Activated CD4-positive, alpha-beta T cell treated with anti-CD3 and anti-CD28 coated beads, Interleukin-2, amount 50 U/mL, for 48 hours (primary cell): ENCODE measurements around the gene RTL10.

ENCODE experiments used
- DNase-seq, 2 experiments: peaks; one replicate each; pipeline ENCODE4 v3.0.0-alpha.2; 2020

Gene RTL10

DNA sequence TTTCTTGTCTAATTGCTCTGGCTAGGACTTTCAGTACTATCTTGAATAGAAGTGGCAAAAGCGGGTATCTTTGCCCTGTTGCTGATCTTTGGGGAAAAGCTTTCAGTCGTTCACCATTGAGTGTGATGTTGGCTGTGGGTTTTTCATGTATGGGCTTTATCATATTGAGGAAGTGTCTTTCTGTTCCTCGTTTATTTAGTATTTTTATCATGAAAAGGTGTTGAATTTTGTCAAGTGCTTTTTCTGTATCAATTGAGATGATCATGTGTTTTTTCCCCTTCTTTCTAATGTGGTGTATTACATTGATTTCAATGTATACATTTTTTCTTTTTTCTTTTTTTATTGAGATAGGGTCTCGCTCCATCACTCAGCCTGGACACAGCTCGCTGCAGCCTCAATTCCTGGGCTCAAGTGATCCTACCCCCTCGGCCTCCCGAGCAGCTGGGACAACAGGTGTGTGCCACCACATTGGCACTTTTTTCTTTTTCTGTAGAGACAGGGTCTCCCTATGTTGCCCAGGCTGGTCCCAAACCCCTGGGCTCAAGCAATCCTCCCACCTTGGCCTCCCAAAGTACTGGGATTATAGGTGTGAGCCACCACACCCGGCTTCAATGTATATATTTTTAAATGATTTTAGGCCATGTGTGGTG, 5.3 kb upstream of the RTL10 start:
- no peak for DNase-seq

DNA sequence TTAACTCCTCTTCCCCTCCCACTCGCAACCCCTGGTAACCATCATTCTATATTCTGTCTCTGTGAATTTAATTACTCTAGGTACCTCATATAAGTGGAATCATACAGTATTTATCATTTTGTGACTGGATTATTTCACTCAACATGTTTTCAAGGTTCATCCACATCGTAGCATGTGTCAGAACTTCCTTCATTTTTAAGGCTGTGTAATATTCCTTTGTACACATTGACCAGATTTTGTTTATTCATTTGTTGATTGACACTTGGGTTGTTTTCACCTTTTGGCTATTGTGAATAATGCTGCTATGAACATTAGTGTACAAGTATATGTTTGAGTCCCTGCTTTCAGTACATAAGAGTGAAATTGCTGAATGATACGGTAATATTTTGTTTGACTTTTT, 2.7 kb upstream of the RTL10 start:
- DNase-seq = no peak

DNA sequence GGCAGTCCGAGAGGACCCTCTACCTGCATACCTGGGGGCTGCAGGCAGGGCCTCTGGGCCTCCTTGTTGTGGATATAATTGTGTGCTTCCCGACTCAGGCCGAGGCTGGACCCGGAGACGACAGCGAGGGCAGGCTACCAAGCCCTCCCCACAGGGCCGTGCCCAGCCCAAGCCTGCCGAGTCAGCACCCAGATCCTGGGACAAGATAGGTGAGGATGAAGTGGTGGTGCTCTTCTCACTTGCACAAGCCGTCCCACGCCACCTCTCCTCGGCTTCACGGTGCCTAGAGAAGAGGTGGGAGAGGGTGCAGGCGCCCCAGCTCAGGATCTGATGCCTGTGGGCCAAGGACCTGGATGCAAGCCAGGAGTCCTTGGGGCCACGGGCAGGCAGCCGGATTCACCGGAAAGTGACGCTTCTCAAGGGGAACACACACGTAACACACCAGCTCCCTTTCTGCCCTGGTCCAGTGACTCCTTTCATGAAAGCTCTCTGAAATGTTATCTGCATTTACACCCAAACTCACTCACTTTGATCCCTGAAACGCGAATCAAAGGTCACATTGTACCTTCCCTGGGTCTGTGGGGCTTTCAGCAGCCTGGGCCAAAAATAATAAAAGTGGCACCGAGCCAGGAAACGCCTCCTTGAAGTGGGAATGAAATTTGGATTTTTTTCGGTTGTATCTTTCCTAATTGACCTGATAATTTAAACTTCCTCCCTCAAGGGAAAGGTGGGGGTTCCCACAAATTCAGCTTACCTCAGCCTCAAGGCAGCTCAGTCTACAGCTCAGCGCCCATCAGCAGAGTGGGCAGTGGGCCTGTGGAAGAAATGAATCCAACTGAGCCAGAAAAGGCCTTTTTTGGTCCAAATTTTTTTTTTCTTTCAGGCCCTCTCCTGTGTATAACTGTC, 1.1 kb upstream of the RTL10 start:
- DNase-seq = peak; percentile 74 to 81

DNA sequence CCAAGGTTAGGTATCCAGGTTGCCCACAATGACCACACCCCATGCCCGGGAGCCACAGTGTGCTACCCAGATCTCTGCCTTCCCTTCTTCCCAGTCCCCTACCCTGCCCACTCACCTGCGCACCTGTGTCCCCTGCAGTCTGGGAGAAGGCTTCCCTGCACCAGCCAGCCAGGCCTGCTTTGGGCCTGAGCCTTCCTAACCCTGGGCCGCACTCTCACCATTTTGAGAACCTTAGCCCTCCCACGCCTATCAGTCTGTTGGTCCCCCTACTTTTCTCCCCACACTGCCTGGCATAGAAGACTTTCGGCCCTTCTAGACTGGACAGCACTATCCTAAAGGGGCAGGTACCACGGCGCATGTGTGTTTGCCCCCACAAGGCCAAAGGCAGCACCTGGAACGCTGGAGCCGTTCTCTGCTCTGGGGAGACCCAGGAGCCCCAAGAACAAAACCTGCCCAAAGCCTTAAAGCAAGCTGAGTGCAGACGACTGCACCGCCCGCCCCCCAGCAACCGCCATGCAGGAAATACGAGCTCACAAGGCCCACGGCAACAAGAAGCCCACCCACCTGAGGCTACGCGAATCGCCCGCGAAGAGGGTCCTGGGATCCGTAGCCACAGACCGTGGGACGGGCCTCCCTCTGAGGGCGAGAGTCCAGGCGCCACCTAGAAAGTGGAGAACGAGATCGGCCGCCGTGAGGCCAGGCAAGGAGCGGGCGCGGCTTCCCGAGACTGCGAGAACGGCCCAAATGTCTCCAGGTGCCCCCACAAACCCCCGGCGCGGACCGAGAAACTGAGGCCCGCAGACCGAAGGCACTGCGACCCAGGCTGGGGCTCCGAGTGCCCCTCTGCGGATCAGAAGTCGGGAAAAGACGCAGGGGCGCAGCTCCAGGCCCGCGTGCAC, 546 bp downstream of the RTL10 start:
- peak in 1 of 2 experiments; percentile 27 for DNase-seq

DNA sequence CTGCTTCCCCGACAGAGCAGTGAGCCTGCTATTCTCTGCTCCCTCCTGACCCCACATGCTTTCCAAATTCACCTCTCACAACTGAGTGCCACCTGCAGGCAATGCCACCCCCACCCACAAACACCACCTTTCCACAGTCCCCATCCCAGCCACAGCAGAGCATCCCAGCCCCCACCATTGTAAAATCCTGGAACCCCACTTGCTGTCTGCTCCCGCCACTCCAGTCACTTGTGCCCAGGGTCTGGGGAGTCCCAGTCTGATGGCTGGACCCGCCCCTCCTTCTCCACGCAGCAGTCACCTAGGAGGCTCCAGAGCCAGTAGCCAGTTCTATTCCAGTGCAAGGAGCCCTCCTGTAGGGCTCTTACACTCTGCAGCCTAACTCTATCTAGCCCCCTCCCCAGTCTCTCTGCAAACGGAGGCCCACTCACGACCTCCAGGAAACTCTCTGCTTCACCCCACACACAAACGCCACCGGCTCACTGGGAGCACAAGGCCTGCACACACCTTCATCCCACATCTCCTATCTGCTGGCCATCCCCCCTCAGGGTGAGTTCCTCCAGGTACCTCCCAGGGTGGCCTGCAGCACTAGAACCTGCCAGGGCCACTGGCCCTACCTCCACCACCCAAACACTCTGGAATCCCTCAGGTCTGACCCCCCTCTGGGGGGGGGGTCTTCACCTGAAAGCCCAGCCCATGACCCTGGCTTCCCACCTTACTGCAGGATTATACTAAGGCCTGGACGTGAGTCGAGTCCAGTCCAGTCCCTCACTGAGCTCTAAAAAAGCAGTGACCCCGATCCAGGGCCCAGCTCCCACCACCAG, 1.4 kb downstream of the RTL10 start:
- no peak for DNase-seq

DNA sequence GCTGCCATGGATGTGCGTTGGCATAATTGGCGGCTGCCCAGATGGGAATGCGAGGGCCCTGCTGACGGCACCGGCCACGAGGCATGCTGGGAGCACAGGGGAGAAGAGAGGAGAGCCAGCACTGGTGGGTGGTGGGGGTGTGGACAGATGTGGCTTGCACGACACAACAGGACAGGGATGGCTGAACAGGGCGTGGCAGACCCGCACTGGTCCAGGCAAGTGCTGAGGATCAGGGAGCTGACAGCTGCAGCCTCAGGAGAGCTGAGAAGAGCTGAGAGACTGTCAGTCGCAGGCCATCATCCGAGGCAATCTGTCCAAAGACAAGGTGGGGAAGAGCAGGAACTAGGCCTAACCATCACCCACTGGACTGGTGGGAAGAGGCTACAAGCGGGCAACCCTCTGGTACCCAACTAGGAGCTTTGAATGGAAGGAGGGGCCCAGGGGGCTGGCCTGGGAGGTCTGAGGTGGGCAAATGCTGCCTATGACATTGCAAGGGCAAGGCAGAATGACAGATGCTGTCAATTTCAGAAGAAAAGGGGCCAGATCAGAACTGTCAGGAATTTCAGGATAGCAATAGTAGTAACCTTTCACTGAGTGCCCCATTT, 2.4 kb downstream of the RTL10 start:
- DNase-seq = no peak

DNA sequence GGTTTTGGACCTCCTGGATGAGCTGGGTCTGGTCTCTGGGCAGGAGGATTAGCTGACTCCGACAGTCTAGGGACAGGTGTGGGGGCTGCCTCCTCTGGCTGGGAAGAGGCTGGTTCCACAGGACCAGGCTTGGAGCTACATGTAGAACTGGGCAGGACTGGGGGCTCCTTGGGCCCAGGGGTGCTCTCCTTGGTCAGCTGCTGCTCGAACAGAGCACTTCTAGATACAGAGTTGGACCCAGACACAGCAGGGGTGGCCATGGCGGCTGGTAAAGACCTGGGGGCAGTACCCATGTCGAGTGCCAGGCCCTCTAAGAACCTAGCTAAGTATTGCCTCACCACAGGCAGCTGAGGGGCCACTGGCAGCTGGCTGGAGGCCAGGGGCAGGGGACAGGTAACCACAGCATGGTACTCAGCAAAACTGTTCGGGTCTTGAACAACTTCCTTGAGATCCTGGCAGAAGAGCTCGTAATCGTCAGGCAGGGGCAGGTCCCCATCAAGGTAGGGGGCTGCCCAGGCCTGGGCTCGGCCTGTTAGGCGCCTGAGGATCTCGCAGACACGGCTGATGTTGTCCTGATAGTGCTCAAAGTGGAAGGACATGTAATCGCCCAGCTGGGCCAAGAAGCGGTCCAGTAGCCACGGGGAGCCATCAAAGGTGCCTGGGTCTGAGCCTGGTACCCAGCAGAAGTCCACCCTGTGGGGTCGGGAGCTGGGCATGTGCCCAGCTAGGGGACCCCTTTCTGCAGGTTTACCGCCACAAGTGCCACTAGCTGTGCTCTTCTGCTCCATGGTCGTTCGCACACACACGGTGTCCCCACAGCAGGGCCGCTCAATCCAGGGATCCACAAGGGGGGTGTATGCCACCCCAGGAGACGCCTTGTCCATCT, 3.1 kb downstream of the RTL10 start:
- DNase-seq = no peak

DNA sequence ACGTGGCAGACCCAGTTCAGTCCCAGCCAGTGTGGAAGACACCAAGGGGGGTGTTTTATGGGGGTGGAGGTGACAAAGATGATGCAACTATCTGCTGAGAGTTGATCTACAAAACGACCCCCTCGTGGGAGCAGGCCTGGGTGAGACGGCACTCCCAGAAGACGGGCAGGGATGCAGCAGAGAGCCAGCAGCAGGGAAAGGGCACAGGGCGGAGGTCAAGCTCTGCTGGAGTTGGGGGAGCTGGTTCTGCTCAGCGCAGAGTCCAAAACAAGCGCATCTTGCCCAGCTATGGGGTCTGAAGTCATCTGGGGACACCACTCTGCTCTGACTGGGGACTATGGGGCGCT, 3.9 kb downstream of the RTL10 start:
- DNase-seq = no peak

DNA sequence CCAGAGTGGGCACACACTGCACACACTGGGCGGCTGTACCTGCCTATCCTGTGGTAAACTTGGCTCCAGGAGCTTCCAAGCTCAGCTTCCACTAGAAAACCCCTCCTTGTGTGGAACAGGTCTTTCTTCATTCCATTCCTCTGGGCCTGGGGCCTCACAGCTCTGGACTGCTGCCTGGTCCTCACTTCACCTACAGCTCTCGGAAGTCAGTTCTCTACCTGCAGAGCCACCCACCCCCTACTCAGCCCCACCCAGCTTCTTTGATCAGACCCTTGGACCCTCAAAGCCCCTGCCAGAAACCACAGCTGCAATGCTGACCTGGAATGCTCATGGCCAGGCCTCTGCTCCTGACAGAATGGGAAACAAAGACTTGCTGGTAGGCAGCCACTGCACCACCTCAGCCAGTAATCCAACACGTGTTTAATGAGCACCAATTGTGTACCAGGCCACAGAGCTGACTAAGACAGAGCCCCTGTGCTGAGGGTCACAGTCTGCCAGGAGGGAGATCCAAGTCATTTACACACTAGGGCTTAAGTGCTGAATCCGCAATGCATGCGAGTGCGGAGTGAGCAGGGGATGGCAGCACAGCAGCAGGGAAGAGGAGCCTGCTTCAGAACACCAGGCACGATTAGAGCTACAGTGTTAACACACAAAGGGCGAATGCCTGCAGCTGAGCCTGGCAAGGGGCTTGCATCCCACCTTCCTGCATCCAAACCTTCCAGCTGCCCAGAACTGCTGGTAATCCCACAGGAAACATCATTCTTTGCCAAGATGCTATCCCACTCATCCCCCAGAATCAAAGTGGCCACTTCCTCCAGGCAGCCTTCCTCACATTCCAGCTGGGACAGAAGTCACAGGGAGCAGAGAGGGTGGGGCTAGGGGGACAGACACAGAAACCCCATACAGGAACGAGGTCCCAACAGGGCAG, 4.6 kb downstream of the RTL10 start:
- no peak for DNase-seq

DNA sequence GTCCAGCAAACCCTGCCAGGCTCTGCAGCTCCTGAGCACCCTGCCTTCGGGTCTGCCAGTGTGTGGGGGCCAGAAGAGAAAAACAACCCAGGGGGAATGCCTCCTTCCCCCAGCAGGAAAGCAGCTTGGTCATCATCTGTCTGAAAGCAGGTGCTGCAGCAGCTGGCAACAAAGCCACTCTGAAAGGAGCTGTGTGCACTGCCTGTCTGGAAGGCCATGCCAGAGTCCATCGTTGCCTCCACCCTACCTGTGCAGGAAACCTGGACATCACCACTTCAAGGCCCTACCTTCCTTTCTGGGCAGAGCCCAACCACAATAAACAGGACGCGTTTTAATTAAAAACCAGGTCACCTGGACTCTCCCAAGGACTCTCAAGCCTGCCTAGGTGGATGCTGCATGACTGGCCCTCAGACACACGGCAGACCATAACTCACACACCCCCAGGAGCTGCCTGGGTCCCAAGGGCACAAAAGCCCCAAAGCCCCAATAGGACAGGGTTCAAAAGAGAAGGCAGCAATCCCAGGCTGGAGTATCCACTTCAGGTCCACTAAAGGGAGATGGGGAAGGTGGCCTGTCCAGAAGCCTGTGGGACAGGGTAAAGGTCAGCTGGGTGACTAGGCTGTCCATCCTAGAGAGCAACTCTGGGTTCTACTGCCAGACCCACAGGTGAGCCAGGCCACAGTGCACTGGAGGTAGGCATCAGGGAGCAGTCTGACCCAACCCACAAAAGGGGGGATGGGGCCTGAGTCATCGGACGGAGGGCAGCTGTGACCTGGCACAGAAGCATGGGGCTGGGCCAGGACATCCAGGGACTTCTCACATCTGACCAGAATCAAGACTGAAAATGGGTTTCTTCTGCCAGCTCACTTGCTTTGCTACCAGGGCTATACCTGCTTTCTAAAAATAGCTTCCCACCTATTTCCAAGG, 6.1 kb downstream of the RTL10 start:
- DNase-seq = no peak

DNA sequence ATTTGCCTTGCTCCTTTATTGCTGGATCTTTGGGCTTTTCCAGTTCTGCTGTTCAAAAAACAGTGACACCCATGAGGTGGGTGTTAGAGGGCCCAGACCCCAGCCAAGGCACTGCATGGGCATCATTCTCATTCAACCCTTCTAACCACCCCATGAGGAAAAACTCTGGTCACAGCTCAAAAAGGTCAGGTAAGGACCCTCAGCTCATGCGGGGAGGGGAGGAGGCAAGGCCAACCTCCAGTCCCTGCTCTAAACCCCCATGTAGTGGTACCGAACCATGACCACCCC, 7.4 kb downstream of the RTL10 start:
- no peak for DNase-seq

DNA sequence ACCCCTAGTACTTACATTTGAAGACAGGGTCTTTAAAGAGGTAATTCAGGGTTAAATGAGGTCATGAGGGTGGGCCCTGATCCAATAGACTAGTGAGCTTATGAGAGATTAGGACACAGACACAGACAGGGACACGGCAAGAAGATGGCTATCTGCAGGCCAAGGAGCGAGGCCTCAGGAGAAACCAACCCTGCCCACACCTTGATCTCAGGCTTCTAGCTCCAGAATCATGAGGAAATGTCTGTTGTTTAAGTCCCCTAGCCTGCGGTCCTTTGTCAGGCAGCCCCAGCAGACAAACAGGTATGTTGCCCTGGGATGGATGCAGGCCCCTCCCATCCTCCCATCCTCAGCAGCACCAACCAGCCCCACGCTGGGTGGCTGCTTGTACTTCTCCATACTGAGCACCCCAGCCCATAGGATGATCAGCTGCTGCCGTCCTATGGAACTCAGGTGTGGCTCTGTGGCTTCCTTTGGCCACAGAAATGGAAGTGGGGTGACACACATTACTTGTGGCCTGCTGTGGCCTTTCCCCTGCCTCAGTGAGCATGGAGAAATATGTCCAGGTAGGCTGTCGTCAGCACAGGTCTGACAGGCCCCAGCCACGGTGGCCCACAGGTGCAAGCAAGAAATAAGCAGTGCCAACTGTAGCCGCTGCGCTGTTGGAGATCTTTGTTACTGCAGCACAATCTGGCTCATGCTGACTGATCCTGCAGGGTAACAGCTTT, 7.9 kb downstream of the RTL10 start:
- DNase-seq = no peak

DNA sequence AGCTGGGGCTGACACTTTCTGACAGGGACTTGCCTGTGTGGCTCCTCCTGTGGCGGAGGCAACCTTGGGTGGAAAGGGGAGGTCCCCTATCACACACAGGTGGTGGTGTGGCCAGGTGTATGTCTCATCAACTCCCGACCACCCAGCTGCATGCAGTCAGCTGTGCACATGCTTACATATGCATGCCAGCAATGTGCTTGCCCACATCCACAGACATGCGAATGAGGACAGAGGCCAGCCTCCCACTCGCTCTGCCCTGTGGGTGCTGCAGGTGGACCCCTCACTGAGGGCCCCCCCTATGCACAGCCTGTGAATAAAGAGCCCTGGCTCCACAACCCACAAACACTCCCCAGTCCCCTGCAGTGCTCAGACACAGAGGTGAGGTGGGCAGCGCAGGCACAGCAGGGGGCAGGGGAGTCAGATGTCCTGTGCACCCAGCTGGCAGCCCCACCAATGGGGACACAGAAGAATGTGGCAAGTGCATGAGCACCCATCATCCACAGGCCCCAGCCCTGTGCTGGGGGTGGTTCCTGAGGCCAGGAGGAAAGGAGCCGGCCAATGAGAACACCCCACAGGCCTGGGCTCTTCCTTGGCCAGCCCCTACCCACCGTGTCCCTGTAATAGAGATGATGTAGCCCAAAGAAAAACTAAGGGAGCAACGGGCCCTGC, 9.5 kb downstream of the RTL10 start:
- no peak for DNase-seq

DNA sequence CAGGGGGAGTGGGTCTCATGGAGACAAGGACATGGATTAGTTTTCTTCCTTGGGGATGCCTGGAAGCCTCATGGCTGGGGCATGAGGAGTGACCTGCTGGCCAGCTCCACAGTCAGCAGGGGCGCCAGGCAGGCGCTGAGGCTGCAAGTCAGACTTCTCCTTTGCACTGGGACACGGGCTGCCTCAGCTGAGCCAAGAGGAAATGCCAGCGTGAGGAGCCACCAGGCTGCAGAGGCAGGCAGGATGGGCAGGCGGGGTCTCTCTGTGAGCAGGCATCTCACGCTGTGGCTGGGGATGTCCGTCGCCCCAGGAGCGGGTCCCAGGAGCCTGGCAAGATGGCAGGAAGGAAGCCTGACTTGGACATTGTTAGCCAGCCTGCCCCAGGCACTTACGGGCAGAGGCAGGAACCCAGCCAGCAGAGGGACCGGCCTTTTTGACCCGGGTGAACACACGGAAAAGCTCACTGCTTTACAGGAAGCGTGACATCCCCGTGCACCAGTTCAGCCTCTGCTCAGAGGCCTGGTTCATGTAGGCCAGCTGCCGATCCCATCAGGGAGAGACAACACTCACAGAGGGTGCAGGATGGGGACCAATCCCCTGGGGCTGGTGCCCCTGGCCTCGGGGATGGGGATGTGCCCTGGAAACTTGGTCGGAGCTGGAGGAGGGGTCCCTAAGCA, 10.2 kb downstream of the RTL10 start:
- DNase-seq = no peak

DNA sequence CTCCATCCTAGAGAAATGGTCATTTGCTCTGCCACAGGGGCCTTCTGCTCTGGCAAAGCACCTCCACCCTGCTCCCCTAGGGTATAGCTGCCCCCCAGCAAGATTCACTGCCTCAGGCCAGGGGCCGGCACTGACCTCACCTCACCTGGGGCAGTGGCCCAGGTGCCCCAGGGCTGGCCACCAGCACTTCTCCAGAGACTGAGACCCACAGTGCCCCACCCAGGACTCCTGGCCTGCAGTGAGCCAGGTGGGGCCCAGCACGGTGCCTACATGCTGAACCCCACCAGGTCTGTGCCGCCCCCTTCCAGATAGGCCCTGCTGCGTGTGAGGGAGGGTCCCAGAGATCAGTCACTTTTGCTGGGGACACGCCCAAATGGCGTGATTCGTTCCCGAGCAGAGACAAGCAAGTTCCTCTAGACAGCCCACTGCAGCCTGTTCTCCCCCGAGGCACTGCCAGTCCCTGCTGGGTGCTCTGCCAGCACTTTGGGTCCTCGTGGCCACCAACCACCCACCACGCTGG, 10.8 kb downstream of the RTL10 start:
- no peak for DNase-seq

DNA sequence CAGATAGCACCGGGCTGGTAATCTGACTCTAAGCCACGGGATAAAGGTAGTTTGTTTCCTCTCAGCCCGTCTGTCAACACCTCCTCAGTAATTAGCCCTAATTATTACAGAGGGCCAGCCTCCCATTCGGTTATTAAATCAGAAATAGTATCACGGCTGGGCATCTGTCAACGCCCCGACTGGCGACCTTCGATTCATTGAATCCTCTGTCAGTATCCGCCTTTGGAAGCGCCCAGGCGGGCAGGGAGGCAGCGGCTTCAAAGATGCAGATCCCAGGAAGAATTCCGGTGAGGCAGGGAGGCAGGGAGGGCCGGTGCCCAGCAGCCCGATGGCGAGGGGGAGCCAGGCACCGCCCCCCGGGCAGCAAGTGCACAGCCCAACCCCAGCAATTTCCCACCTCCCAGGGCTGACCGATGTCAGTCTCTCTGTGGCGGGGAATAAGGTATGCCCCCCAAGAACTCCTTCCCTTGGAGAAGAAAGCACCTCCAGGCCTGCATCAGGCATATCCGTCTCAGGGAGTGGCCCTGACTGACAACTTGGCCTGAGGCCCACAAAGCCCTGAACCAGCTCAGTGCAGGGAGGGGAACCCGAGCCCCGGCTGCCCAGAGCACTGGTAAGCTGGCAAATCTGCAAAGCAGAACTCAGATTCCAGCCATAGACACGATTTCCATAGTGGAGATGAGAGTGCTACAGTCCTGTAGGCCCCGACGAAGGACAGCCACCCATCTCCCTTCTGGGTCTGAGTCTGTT, 11.4 kb downstream of the RTL10 start:
- DNase-seq = no peak
